Neuronal stem cell (in vitro differentiated cells): ENCODE measurements around the gene FOXS1.

Experiments used
- DNase-seq: peaks from one replicate; pipeline ENCODE4 v3.0.0-alpha.2; 2013; ENCODE audit warnings: low spot score
- H2AFZ ChIP-seq: one replicate; pipeline ENCODE4 v1.6.1; 2013; ENCODE audit warnings: mild to moderate bottlenecking, low read length, inconsistent platforms
- H2AK5ac ChIP-seq: 2 replicates; pipeline ENCODE4 v1.6.1; 2013; ENCODE audit warnings: low read depth, mild to moderate bottlenecking, inconsistent platforms, low read length, moderate library complexity, mixed read lengths
- H2BK120ac ChIP-seq: 2 replicates; pipeline ENCODE4 v1.6.1; 2013; ENCODE audit warnings: low read depth, mild to moderate bottlenecking, inconsistent platforms, low read length, moderate library complexity, mixed read lengths
- H2BK12ac ChIP-seq: one replicate; pipeline ENCODE4 v1.6.1; 2013; ENCODE audit warnings: low read length, inconsistent platforms
- H2BK15ac ChIP-seq: 2 replicates; pipeline ENCODE4 v1.6.1; 2013; ENCODE audit warnings: mild to moderate bottlenecking, low read length, inconsistent platforms, mixed read lengths
- H2BK5ac ChIP-seq: one replicate; pipeline ENCODE4 v1.6.1; 2013; ENCODE audit warnings: inconsistent platforms, mild to moderate bottlenecking, low read length, moderate library complexity
- H3K14ac ChIP-seq: one replicate; pipeline ENCODE4 v1.6.1; 2013; ENCODE audit warnings: low read length, inconsistent platforms
- H3K18ac ChIP-seq: 2 replicates; pipeline ENCODE4 v1.6.1; 2013; ENCODE audit warnings: low read length, inconsistent platforms
- H3K23ac ChIP-seq: 2 replicates; pipeline ENCODE4 v1.6.1; 2013; ENCODE audit warnings: low read depth, mild to moderate bottlenecking, mixed read lengths, low read length, inconsistent platforms; ENCODE audit not compliant: poor library complexity
- H3K27ac ChIP-seq: replicated peaks from 3 replicates; pipeline ENCODE4 v1.5.1; 2013; ENCODE audit warnings: low read length, inconsistent platforms
- H3K27me3 ChIP-seq, 3 experiments: 2 replicates each; pipeline ENCODE4 v1.6.1; 2013; ENCODE audit warnings: low read length in 3 of 3, mild to moderate bottlenecking in 2 of 3, inconsistent platforms in 1 of 3, low read depth in 1 of 3, mixed read lengths in 1 of 3, moderate library complexity in 1 of 3; ENCODE audit not compliant: control insufficient read depth in 3 of 3, insufficient read depth in 3 of 3
- H3K36me3 ChIP-seq, 2 donors: replicated peaks in 1 of 2; 2 replicates each; pipeline ENCODE4 v1.6.1; 2013; ENCODE audit warnings: low read length in 2 of 2; ENCODE audit not compliant: control insufficient read depth in 2 of 2, insufficient read depth in 2 of 2
- H3K4ac ChIP-seq: 2 replicates; pipeline ENCODE4 v1.6.1; 2013; ENCODE audit warnings: inconsistent platforms, mild to moderate bottlenecking, low read length, moderate library complexity
- H3K4me1 ChIP-seq, 2 donors: 1 replicate in 1 of 2; 2 replicates in 1 of 2; pipeline ENCODE4 v1.6.1; 2013; ENCODE audit warnings: low read length in 2 of 2, low read depth in 1 of 2; ENCODE audit not compliant: control insufficient read depth in 2 of 2, insufficient read depth in 1 of 2
- H3K4me2 ChIP-seq: one replicate; pipeline ENCODE4 v1.6.1; 2013; ENCODE audit warnings: mild to moderate bottlenecking, low read length, inconsistent platforms; ENCODE audit not compliant: insufficient read depth, poor library complexity, severe bottlenecking
- H3K4me3 ChIP-seq, 2 donors: 2 replicates each; pipeline ENCODE4 v1.5.1; 2013; ENCODE audit warnings: low read length in 2 of 2, mild to moderate bottlenecking in 2 of 2, inconsistent platforms in 1 of 2, moderate library complexity in 1 of 2
- H3K79me1 ChIP-seq: one replicate; pipeline ENCODE4 v1.6.1; 2013; ENCODE audit warnings: low read depth, mild to moderate bottlenecking, inconsistent platforms, low read length, moderate library complexity
- H3K9ac ChIP-seq: one replicate; pipeline ENCODE4 v1.6.1; 2013; ENCODE audit warnings: mild to moderate bottlenecking, low read depth, low read length, inconsistent platforms; ENCODE audit not compliant: poor library complexity
- H3K9me3 ChIP-seq, 2 donors: replicated peaks in 1 of 2; 2 replicates each; pipeline versions ENCODE3 to v1.6.1; 2013; ENCODE audit warnings: low read length in 2 of 2, mild to moderate bottlenecking in 2 of 2, inconsistent platforms in 1 of 2, low read depth in 1 of 2, mixed read lengths in 1 of 2, moderate library complexity in 1 of 2; ENCODE audit not compliant: control insufficient read depth in 2 of 2, insufficient read depth in 1 of 2
- H4K8ac ChIP-seq: one replicate; pipeline ENCODE4 v1.6.1; 2013; ENCODE audit warnings: low read depth, mild to moderate bottlenecking, inconsistent platforms, low read length, moderate library complexity
- H4K91ac ChIP-seq: one replicate; pipeline ENCODE4 v1.6.1; 2013; ENCODE audit warnings: low read length, low read depth, mild to moderate bottlenecking, inconsistent platforms; ENCODE audit not compliant: poor library complexity
- WGBS, 2 donors: extraction: QIAGEN DNeasy Blood & Tissue Kit; methylation state at CpG; one replicate each; pipeline ENCODE4 v1.1.7; 2013; ENCODE audit warnings: missing lambda C conversion rate in 2 of 2, mixed read lengths in 1 of 2; ENCODE audit not compliant: insufficient read length in 2 of 2, insufficient replicate concordance in 1 of 2; ENCODE audit errors: extremely low coverage in 2 of 2; 5-methylcytosine and 5-hydroxymethylcytosine counted together

FOXS1 gene

GRCh38 chr20:31846793-31847138 is 1.4 kb upstream of the FOXS1 start:
- DNase-seq = no peak
- WGBS, 2 donors = no CpG with 5 or more reads among the region's 3 CpGs
- H3K79me1 ChIP-seq = no peaks in the 10 kb centered on the region

GRCh38 chr20:31844737-31845299 is 586 bp downstream of the FOXS1 start:
- Histone ChIP-seq H3K23ac (peak overlapping the region; percentile 48), H3K4me2 (no peak overlapping the region), H3K27me3 (peaks cover 0 to 11% (median 10%) of the 10 kb centered on the region in 3 experiments), H2BK15ac (peak overlapping the region; percentile 100), H2BK12ac (peak overlapping the region; percentile 97), H3K4me1 (peaks cover 35 to 36% of the 10 kb centered on the region in 2 donors), H2AK5ac (peak overlapping the region; percentile 96), H4K8ac (peak overlapping the region; percentile 85), H2BK5ac (peak overlapping the region; percentile 85), H2BK120ac (peak overlapping the region; percentile 48), H3K4me3 (no peak overlapping the region), H3K14ac (peak overlapping the region; percentile 49), H3K79me1 (no peaks in the 10 kb centered on the region), H3K4ac (peak overlapping the region; percentile 43), H3K18ac (peak overlapping the region; percentile 92), H4K91ac (peak overlapping the region; percentile 32), H3K36me3 (no peaks in the 10 kb centered on the region), H3K9ac (peak overlapping the region; percentile 85), H2AFZ (peak overlapping the region; percentile 86), H3K27ac (no peak overlapping the region), H3K9me3 (no peaks in the 10 kb centered on the region)
- no CpG with 5 or more reads among the region's 28 CpGs for WGBS, 2 donors
- DNase-seq = no peak

More at GRCh38 chr20:31846793-31847138, 1.4 kb upstream of the FOXS1 start:
- Histone ChIP-seq H4K91ac (no peak overlapping the region), H3K4ac (peak overlapping the region; percentile 19), H3K4me1 (peaks cover 29 to 35% of the 10 kb centered on the region in 2 donors), H2AK5ac (peak overlapping the region; percentile 52), H2BK15ac (no peak overlapping the region), H3K4me3 (no peak overlapping the region), H2BK5ac (no peak overlapping the region), H3K9me3 (no peaks in the 10 kb centered on the region), H2BK120ac (no peak overlapping the region), H2BK12ac (no peak overlapping the region), H3K36me3 (no peaks in the 10 kb centered on the region), H3K27me3 (peaks cover 0 to 29% (median 15%) of the 10 kb centered on the region in 3 experiments), H3K4me2 (no peak overlapping the region), H2AFZ (no peak overlapping the region), H3K9ac (no peak overlapping the region), H3K14ac (no peak overlapping the region), H3K23ac (no peak overlapping the region), H3K18ac (peak overlapping the region; percentile 63), H3K27ac (no peak overlapping the region), H4K8ac (no peak overlapping the region)

GRCh38 chr20:31843881-31844280 is 1.5 kb downstream of the FOXS1 start:
- no CpG with 5 or more reads among the region's 5 CpGs for WGBS, 2 donors

GRCh38 chr20:31843288-31843687 is 2.1 kb downstream of the FOXS1 start:
- Histone ChIP-seq H3K79me1 (no peaks in the 10 kb centered on the region), H2BK5ac (peak overlapping the region; percentile 39), H3K9me3 (no peaks in the 10 kb centered on the region), H3K4me1 (peaks cover 37 to 40% of the 10 kb centered on the region in 2 donors), H4K8ac (no peak overlapping the region), H2AK5ac (peak overlapping the region; percentile 47), H3K4me2 (no peak overlapping the region), H3K27ac (no peak overlapping the region), H3K4me3 (no peak overlapping the region), H3K9ac (no peak overlapping the region), H2BK120ac (no peak overlapping the region), H3K14ac (no peak overlapping the region), H2AFZ (peak overlapping the region; percentile 87), H4K91ac (peak overlapping the region; percentile 19), H3K36me3 (no peaks in the 10 kb centered on the region), H3K18ac (peak overlapping the region; percentile 92), H3K27me3 (no peaks in the 10 kb centered on the region), H3K4ac (no peak overlapping the region), H2BK12ac (peak overlapping the region; percentile 3), H2BK15ac (peak overlapping the region; percentile 5), H3K23ac (no peak overlapping the region)
- DNase-seq = no peak
- no CpG with 5 or more reads among the region's 6 CpGs for WGBS, 2 donors

More at GRCh38 chr20:31843881-31844280, 1.5 kb downstream of the FOXS1 start:
- no peak overlapping the region for H2BK120ac ChIP-seq
- H2BK15ac ChIP-seq = peak overlapping the region; percentile 100
- H2BK5ac ChIP-seq = peak overlapping the region; percentile 39
- H3K27me3 ChIP-seq = peaks cover 0 to 5% (median 1%) of the 10 kb centered on the region in 3 experiments
- H3K79me1 ChIP-seq = no peaks in the 10 kb centered on the region
- H3K4me2 ChIP-seq = no peak overlapping the region
- no peak overlapping the region for H4K91ac ChIP-seq
- H2BK12ac ChIP-seq = no peak overlapping the region
- no peak overlapping the region for H3K4me3 ChIP-seq
- H2AFZ ChIP-seq = no peak overlapping the region
- H3K27ac ChIP-seq = no peak overlapping the region
- H3K4me1 ChIP-seq = peaks cover 35 to 36% of the 10 kb centered on the region in 2 donors
- H3K23ac ChIP-seq = no peak overlapping the region
- H4K8ac ChIP-seq = no peak overlapping the region
- peak overlapping the region; percentile 47 for H2AK5ac ChIP-seq
- no peak overlapping the region for H3K4ac ChIP-seq
- no peak for DNase-seq
- no peaks in the 10 kb centered on the region for H3K9me3 ChIP-seq
- no peaks in the 10 kb centered on the region for H3K36me3 ChIP-seq
- no peak overlapping the region for H3K9ac ChIP-seq
- H3K14ac ChIP-seq = no peak overlapping the region
- peak overlapping the region; percentile 69 for H3K18ac ChIP-seq
